ENCODE results near the gene DDAH1.

The DDAH1 gene

DNA sequence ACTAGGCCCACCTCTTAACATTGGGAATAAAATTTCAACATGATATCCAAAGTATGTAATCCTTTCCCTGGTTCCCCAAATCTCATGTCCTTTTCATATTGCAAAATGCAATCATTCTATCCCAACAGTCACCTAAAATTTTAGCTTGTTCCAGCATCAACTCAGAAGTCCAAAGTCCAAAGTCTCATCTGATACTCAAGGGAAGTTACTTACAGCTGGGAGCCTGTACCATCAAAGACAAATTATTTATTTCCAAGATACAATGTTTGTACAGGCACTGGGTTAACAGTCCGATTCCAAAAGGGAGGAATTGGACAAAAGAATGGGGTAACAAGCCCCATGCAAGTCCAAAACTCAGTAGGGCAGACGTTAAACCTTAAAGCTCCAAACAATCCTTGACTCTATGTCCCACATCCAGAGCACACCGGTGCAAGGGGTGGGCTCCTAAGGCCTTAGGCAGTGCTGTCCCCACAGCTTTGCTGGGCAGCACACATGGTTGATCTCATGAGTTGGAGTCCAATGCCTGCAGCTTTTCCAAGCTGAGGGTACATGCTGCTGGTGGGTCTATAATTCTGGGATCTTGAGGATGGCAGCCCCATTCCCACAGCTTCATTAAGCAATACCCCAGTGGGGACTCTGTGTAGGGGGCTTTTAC lies 78.8 kb downstream of the DDAH1 start:
- DNase-seq, result no peak

DNA sequence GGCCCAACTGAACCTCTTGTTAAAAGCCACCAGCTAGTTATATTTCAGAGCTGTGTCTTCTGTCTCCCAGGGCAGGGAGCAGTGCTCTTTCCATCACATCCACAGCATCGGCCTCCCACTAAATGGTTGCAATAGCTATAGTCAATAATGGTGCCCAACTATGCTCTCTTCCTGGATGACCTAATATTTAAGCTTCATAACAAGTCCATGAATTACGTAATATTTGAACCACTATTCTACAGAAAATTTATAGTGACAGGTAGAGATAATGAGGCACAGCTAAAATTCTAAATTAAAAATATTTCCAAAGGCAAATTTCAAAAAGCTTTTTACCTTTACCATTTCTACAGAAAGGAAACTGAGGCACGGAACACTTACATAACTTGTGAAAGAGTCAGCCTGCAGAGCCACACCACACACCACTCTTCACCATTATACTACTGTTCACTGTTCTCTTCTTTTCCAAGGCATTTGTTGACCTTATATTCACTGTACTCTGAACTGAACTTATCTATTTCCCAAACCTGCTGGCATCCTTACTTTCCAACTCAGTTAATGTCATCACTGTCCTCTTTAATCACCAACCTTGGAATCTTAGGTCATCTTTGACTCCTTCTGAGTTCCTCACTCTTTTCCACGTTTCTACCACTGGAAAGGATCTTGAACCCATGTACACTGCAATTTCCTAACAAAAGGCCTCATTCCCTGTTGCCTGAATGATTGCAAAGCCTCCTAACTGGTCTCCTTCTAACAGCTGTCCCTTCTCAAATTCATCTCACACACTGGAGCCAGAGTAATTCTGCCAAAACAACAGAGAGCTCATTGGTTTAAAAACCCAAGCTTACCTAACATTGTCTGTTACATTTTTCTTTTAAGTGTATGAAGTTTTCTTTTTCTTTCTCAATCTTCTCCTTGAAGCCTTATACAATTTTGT lies 85.5 kb downstream of the DDAH1 start:
- DNase-seq, result no peak

DNA sequence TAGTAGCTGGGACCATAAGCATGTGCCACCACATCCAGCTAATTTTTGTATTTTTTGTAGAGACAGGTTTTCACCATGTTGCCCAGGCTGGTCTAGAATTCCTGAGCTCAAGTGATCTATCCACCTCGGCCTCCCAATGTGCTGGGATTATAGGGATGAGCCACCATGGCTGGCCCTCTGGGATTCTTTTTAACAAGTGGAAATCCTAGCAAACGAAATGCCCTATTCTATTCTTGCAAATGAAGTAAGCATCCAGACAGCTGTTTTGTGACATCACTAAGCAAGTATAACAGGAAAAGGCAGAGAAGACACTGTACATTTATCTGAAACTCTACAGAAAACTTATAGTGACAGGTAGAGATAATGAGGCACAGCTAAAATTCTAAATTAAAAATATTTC lies 86.4 kb downstream of the DDAH1 start:
- DNase-seq, result no peak

DNA sequence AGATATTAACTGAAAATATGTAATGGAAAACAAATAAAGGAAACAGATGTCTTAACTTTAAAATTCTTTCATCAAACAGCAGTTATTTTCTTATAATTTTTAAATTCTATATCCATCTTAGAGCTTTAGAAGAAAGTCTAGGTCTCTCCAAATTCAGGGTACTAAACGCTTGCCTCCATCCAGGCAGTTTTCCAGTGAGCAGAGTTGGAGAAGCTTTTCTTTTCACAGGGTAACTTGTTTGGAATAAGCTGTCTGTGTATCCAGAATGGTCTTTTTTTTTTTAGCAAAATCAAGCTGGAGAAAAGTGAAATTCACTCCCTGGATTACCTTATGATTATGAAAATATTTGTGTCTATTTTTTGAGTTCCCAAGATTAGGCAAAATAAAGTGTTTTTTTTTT lies 88.6 kb downstream of the DDAH1 start:
- DNase-seq, result no peak

DNA sequence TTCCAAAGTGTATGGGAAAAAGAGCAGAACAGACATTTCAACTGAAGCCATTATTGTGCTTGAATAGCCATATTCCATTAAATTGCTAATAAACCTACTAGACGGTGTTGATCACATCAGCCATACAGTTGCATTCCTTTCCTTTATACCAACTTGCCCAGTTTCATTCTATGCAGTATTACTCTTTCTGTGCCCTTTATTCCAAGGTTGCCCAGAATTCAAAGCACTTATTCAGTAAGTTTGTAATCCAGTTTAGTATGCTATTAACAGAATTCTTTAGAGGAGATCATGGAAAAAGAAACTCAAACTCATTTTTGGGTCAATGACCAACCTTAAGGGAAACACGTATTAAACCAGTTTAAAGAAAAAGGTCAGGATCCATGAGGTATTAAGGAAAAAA lies 89.5 kb downstream of the DDAH1 start:
- no peak for DNase-seq

DNA sequence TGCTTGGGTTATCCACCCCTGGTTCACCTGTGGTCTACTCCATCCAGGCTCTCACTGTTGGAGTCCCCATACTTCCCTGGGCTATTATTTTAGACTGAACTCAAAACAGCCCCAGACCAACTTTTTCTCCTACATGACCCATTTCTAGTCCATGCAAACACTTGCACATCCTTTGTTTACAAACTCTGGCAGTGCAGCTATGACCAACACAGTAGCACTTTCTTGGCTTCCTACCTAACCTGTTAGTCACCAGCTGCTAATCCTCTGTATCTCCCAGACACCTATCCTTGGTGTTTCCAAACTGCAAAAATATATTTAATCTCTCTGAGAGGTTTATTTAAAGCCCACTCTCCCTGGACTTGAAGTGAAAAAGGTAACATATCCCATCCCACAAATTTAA lies 90.8 kb downstream of the DDAH1 start:
- DNase-seq, result no peak

DNA sequence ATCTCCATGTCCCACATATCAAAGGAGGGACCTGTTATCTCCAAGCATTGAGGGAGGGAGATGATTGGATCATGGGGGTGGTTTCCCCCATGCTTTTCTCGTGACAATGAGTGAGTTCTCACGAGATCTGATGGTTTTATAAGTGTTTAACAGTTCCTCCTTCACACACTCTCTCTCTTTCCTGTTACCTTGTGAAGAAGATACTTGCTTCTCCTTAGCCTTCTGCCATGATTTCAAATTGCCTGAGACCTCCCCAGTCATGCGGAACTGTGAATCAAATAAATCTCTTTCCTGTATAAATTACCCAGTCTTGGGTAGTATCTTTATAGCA lies 91.6 kb downstream of the DDAH1 start:
- no peak for DNase-seq

DNA sequence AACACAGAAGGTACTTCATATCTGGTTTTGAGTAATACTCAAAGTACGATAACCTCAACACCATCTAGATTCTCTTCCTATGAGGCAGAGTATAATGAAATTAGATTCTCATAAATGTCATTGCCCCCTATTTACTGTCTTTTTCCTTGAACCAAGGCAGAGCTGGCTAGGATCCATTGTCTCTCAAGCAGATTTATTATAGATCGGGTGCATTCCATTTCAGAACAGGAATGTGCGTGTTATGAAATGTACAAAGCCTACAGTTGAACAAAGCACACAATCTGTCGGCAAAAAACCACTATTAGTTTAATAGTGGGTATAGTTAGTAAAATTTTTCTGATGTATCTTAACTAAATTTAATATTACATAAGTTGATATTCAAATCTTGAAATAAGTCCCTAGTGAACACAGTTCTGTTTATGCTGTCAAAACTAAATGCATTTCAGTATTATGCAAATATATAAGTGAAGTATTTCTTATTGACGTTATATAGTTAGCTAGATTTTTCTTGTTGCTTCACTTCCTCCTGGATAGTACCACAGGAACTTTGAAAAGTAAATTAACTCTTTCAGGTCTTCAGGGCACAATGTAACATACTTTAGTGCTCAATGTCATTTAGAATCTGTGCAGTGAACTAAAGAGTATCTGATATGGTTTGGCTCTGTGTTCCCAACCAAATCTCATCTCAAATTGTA lies 92.1 kb downstream of the DDAH1 start:
- no peak for DNase-seq

DNA sequence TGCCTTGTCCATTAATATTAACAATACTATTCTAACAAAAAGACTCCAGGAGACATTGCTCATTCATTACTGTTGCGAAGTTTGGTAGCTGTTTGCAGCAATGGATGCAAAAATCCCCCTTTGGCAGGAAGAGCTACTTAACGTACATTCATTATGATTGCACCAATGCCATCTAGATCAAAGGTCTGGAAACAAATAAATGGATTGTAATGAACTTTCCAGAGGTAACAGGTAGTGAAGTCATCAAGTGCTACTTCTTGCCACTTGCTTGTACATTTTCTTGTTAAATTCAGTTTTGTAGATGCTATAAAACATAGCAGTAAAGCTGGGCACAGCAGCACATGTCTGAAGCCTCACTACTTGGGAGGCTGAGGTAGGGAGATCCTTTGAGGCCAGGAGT lies 93.9 kb downstream of the DDAH1 start:
- DNase-seq, result no peak

DNA sequence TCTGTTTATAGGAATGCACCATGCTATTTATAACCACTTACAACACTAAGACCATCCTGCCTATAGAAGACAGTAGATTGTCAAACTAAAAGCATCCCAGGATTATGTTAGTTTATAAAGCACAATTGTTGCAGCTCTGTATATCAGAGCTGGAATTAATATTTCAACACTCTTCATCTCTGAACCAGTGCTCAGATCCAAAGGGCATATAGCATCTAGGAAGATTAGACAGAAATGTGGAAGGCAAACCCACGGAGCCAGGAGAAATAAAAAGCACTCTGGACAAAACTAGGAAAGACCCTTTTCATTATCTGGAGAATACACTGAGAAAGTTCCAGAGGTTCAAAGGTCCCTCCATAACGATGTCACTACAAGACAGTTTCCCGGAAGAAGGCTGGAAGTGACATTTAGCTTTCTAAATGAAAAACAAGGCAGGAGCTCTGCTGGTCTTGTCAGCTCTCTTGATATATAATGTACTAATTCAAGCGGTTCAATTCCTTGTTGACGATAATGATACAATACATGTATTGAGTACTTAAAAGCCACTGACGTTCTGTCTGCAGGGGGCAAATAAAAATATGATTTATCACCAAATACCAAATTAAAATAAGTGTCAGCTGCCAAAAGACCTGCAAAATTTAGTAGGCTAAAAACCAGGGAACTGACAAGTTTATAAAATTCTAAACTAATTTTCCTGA lies 96.7 kb downstream of the DDAH1 start:
- no peak for DNase-seq

DNA sequence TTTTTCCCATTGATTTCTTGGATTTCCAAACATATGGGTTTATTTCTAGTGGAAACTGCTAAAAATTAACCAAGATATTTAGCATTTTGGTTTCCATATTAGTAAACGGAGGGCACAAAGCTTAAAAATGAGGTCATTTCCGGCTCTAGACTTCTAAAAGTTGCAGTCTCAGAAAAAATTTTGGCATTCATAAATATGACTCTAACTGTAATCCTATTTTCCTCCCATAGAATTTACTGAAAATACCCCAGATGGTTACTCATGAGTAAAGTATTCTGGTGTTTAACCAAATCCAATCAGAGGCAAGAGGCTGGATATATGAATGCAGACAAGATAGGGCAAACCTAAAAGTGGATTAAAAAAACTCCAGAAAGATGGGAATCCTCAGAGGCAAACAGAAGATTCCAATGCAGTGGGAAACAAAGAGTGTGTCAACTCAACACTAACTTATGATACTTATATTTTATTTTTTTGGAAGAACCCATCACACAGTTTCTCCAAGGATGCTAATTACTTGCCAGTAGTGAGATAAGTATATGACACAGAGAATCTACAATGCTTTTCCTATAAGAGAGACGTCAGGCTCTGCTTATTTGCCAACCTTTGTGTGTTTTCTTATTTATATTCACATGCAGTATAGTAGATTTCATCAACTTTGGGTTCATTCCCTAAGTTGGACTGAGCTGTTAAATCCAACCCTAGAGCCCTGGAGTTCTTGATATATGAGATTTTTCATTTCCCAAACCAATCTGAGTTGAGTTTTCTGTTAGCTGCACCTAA lies 98.4 kb downstream of the DDAH1 start:
- DNase-seq, result no peak

DNA sequence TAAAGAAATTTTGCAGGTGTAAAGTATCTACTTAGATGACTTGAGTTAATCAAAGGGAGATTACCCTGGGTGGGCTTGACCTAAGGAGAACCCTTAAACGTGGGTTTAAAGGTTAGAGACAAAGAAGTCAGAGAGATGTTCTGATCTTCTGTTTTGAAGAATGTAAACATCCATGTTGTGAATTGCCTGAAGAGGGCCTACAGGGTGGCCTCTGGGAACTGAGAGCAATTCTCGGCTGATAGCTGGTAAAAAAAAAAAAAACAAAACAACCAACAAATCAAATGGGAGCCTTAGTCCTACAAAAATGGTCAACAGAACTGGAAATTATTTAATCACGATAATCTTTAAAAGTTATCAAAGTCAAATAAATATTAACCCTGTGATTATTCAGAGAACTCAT lies 99.1 kb downstream of the DDAH1 start:
- no peak for DNase-seq

DNA sequence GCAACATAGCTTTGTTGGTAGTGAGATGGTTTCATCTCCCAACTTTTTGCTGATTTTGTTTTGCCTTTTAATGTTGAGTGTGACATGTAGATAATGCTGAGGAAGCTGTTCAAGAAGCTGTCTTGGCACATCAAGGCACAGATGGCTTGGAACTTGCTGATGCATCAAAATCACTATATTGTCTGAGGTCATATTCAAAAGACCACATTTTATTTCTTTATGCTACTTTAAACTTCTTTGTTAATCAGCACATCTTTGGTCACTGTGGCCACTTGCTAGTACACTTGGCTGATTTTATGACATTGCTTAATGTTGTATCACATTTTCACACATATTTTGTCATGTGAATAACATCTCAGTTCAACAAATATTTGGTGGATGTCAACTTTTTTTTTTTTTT lies 101.4 kb downstream of the DDAH1 start:
- no peak for DNase-seq

DNA sequence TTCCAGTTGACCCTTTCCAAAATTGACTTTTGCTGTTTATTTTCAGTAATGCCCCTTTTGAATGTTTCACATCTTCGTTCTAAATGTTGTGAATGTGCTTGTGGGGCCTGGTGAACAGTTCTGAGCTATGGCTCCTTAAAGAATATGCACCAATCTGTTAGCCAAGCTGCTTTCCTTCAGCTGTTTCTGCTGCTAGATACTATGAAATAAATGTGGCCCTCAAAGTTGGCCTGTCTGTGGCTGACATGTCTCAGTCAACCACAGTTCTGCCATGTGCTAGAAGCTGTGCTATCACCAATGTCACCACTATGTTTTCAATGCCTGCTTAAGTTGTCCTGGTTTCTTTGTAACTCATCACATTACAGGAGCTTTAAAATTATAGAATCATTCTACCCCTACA lies 101.9 kb downstream of the DDAH1 start:
- no peak for DNase-seq

DNA sequence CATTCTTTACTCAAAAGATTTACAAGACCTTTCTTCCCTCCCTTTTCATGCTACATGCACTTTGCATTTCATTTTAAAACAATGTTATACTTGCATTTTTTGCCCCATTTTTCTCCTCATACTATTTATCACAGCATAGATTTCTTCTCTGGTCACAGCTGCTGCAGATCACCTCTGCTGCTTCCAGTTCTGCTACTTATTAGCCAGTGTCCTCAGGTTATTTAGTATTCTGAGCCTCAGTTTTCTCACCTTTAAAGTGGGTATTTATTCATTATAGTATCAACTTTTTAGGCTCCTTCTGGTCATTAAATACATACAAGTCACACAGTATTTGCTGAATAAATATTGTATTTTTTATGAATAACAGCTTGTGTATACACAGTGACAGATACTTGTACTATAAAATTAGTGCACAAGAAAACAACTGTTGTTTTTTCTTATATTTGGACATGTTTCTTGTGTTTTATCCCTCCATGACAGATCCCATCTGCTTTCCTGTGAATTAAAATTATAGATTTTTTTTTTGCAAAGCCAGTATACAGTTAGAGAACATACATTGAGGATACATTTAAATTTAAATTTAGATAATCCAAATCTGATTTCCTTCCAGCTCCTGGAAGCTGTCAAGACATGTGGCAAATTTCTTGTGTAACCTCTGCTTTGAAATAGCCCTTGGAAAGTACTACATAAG lies 103.2 kb downstream of the DDAH1 start:
- no peak for DNase-seq

DNA sequence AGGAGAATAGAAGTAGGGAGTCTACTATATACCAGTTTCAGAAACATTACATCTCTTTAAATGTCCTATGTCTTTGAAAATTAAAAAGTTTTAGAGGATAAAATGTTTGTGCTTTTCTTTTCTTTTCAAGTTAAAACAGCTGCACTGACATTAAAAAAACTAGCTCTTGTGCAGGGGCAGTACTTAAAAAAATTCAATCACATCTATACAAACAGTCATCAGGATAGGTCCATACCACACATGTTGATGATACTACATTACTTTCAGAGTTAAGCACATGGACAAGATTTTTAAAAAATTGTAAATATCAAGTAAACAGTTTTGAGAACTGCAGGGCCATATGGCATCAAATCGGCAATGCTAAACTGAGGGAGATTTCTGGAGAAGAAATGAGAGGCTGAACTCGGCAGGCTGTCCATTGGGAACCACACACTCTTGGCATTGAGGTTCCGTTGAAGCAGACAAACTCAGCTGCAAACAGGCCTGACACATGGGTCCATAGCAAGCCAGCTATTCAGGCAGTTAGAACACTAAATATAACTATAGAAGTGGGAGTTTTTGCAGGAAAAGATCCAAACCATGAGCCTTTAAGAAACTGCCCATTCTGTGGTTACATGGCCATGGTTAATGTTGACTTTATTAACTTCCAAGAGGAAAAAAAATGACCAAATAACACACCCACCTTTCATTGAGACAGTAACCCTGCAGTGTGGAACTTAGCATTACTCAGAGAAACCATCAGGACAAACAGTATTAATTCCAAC lies 104.0 kb downstream of the DDAH1 start:
- no peak for DNase-seq

DNA sequence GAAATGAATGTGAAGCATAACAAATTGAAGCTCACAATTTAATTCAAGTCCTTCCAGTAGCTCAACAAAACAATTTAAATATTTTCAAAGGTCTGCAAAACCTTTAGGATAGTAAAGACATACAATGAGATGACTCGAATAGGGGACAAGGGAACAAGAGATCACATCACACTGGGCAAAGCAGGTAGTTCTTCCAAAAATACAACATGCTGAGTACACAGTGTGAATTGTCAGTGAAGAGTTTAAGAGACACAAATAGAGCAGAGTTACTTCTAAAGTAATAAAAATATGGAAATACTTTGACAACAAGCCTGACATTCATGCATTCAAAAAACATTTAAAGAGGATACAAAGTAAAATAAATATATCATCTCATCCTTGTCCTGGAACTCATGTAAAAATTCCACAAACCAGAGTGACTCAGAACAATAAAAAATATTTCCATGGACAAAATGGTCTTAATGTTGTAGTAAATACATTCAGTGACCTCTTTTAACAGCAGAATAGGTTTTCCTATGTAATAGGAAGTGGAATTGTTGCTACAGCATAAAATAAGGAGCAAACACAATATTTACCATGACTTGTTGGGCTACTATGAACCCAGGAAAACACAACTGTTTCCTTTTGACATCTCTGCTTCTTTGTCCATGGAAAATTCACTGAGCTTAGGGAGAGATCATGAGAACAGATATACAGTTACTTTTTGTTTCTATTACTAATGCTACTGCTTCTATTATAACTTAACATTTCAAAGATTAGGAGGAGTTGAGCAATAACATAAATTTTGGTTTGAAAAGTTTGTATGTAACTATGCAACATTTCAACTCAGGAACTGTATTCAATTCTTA lies 104.9 kb downstream of the DDAH1 start:
- no peak for DNase-seq

DNA sequence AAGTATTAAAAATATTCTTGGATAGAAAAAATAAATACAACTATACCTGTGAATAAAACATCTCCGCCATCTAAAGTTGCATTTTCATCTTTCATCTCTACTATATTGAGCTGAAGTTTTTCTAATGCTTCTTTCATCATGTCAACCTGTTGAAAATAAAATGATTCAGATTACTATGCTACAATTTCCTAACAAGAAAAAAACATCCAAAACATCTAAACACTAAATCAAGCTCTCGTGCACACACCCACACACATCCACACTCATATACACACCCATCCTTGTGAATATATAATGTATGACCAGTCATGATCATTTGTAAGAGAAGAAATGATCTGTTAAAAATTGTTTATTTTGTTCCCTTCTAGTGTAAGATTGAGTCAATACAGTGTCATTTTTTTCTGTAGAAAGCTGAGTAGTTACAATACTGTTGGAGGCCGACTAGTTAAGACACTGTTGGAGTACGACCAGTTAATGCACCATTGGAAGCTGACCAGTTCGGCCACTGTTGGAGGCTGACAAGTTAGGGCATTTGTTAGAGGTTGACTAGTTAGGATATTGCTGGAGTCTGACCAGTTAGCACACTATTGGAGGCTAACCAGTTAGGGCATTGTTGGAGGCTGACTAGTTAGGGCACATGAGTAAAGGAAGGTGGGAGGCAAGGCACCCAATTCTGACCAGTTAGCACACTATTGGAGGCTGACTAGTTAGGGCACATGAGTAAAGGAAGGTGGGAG lies 106.1 kb downstream of the DDAH1 start:
- no peak for DNase-seq

DNA sequence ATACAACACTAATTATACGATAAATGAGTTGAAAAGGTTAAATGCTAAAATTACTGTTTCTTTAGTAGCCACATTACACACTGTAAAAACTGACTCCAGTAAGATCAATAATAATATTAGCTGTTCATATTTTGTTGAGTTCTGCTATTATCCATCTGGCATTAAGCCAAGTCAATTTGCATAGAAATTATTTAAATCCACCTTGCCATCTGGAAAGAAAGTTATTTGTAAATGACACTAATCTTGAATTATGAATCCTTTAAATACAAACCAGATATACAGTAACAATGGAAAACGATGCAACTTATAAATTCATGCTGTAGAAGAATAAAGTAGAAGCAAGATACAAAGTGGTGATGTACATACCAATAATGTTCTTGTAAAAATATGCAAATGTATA lies 107.1 kb downstream of the DDAH1 start:
- DNase-seq, result no peak
